ENCODE data around the gene TCAIM. TPM values are rescaled to one million over a fixed set of nuclear protein-coding genes. Genes with fewer than 3 reads are reported as not detected.

The TCAIM gene
- total and polyA plus RNA-seq, 2 of the 4 experiments (the other 2 are of a cell fraction), result 11.0 to 21.5 TPM

- no peak overlapping the region for H4K5ac ChIP-seq (ENCODE audit: low read depth, low read length)
- no TSS peak for BruUV-seq (replicated peaks)
- no peaks in the 10 kb centered on the region for H4K20me1 ChIP-seq (ENCODE audit: insufficient read depth, low read length)
- no peak overlapping the region for H2BK15ac ChIP-seq (ENCODE audit: low read depth, low read length)
- intact Hi-C loops (cut with micrococcal nuclease) (no loop called here), dilution Hi-C loops (cut with HindIII; ENCODE audit: low sequenced_read_pairs, unreplicated experiment) (no loop called here), in situ Hi-C loops (cut with MboI; ENCODE audit: low sequenced_read_pairs) (no loop called here)
- H3K79me1 ChIP-seq (ENCODE audit: low read depth in 1 of 2, low read length in 2 of 2), result no peaks in the 10 kb centered on the region
- no peak for ATAC-seq (ENCODE audit: low read depth)
- no peak overlapping the region for H3K56ac ChIP-seq (ENCODE audit: extremely low read depth, insufficient read depth, low read length)
- no peak overlapping the region for H3K23ac ChIP-seq (ENCODE audit: low read depth, low read length)
- no peak overlapping the region for H3K9ac ChIP-seq (ENCODE audit: low read depth, low read length)
- H4K91ac ChIP-seq (ENCODE audit: insufficient read depth, low read depth, low read length), result no peak overlapping the region
- POLR2A ChIA-PET (ENCODE audit: unreplicated experiment), result no interaction called here
- no peak overlapping the region for H2AFZ ChIP-seq (replicated peaks; ENCODE audit: low read length, poor library complexity)
- no peak for TF ChIP-seq MAFK (IDR thresholded peaks at IDR 0.05; ENCODE audit: low read depth, low read length)
- TF ChIP-seq RAD21 (IDR thresholded peaks at IDR 0.05; ENCODE audit: low read length), result no peak
- TF ChIP-seq, protein P1, sequence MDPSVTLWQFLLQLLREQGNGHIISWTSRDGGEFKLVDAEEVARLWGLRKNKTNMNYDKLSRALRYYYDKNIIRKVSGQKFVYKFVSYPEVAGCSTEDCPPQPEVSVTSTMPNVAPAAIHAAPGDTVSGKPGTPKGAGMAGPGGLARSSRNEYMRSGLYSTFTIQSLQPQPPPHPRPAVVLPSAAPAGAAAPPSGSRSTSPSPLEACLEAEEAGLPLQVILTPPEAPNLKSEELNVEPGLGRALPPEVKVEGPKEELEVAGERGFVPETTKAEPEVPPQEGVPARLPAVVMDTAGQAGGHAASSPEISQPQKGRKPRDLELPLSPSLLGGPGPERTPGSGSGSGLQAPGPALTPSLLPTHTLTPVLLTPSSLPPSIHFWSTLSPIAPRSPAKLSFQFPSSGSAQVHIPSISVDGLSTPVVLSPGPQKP (IDR thresholded peaks at IDR 0.05; ENCODE audit: borderline replicate concordance, low read depth, low read length), result no peak
- TF ChIP-seq CTCF (conservative IDR thresholded peaks at IDR 0.05; ENCODE audit: low read depth, low read length), result no peak
- TF ChIP-seq CEBPB (IDR thresholded peaks at IDR 0.05; ENCODE audit: low read depth, low read length), result no peak
- no peak for TF ChIP-seq USF2 (IDR thresholded peaks at IDR 0.05; ENCODE audit: low read depth, low read length)
- no peak for TF ChIP-seq MAZ (IDR thresholded peaks at IDR 0.05; ENCODE audit: borderline replicate concordance, low read depth, low read length)
- no peak for TF ChIP-seq FOS (IDR thresholded peaks at IDR 0.05; ENCODE audit: low read depth, low read length)
- no peak for TF ChIP-seq RCOR1 (IDR thresholded peaks at IDR 0.05; ENCODE audit: insufficient replicate concordance, low read length)
- TF ChIP-seq CHD1 (IDR thresholded peaks at IDR 0.05; ENCODE audit: low read depth, low read length), result no peak
- TF ChIP-seq POLR2A (IDR thresholded peaks at IDR 0.05; ENCODE audit: low read depth, low read length), result no peak
- TF ChIP-seq NFE2L2 (IDR thresholded peaks at IDR 0.05; ENCODE audit: low read depth, low read length), result no peak
- TF ChIP-seq BHLHE40 (IDR thresholded peaks at IDR 0.05; ENCODE audit: low read depth, low read length), result no peak
- TF ChIP-seq RFX5 (IDR thresholded peaks at IDR 0.05; ENCODE audit: low read depth, low read length), result no peak
- TF ChIP-seq MXI1 (IDR thresholded peaks at IDR 0.05; ENCODE audit: borderline replicate concordance, low read depth, low read length), result no peak
- no peak for TF ChIP-seq SMC3 (IDR thresholded peaks at IDR 0.05; ENCODE audit: low read depth, low read length)
- no peaks in the 10 kb centered on the region for H3K9me3 ChIP-seq (ENCODE audit: control insufficient read depth, insufficient read depth, low read length)
- H3K18ac ChIP-seq (ENCODE audit: low read depth, low read length), result no peak overlapping the region
- H2AK9ac ChIP-seq (replicated peaks; ENCODE audit: low read depth, low read length, poor library complexity), result no peak overlapping the region
- H2BK5ac ChIP-seq (ENCODE audit: low read depth, low read length, poor library complexity, severe bottlenecking), result no peak overlapping the region
- H3K4ac ChIP-seq (ENCODE audit: low read depth, low read length), result no peak overlapping the region
- no peak overlapping the region for H4K8ac ChIP-seq (ENCODE audit: low read depth in 2 of 2, low read length in 2 of 2)
- H2BK20ac ChIP-seq (ENCODE audit: low read depth, low read length), result no peak overlapping the region
- DNase-seq, result no peak
- H3K4me3 ChIP-seq (ENCODE audit: insufficient read depth, low read depth, low read length), result no peak overlapping the region
- CTCF ChIA-PET, result no interaction called here
- no peak overlapping the region for H3K4me2 ChIP-seq (ENCODE audit: low read depth, low read length)
- H2AK5ac ChIP-seq (ENCODE audit: low read depth, low read length), result no peak overlapping the region
- H3K36me3 ChIP-seq (ENCODE audit: control insufficient read depth, insufficient read depth, low read length), result peaks cover 3% of the 10 kb centered on the region
- H3K9me1 ChIP-seq (ENCODE audit: insufficient read depth, low read length), result no peaks in the 10 kb centered on the region; the same call in 1 of the 2 replicates
- WGBS, 2 experiments (ENCODE audit: extremely low coverage in 2 of 2, insufficient read length in 1 of 2), result 95% methylated on average over 4 of the region's 9 CpGs; no CpG with 5 or more reads in 1 of the 2 experiments
- H3K4me1 ChIP-seq (ENCODE audit: control insufficient read depth, insufficient read depth, low read length), result no peaks in the 10 kb centered on the region
- no peaks in the 10 kb centered on the region for H3K27me3 ChIP-seq (ENCODE audit: control insufficient read depth, insufficient read depth, low read length)
- no peak overlapping the region for H2BK120ac ChIP-seq (ENCODE audit: low read depth, low read length)
- no peak overlapping the region for H3K14ac ChIP-seq (replicated peaks; ENCODE audit: low read depth, low read length)
- H3K27ac ChIP-seq (ENCODE audit: insufficient read depth, low read length), result no peak overlapping the region
These were observed 57.1 kb downstream of the TCAIM start for GRCh38 chr3:44395714-44396113.
